Lower leg skin (tissue), 4 donors: Measurements from ENCODE around the gene CCDC40. TPM values are rescaled to one million over a fixed set of nuclear protein-coding genes. Genes with fewer than 3 reads are reported as not detected.
A peak's percentile ranks its signal among the peaks of the same experiment; 100 is the strongest.

Source experiments
- DNase-seq, 2 donors: peaks; one replicate each; pipeline ENCODE4 v3.0.0-alpha.2; 2019; ENCODE audit warnings: low spot score in 2 of 2
- H3K4me3 ChIP-seq: fragments of 200-600 bp; sonication (generic); 2 replicates; pipeline ENCODE4 v1.5.1; 2017; ENCODE audit warnings: mild to moderate bottlenecking, low read depth; ENCODE audit not compliant: poor library complexity, severe bottlenecking
- POLR2A ChIP-seq, 2 donors: fragments of 450-650 bp; IDR thresholded peaks; one replicate each; pipeline ENCODE4 v1.6.1; 2016 to 2017; ENCODE audit warnings: antibody characterized with exemption in 2 of 2, mild to moderate bottlenecking in 1 of 2, moderate library complexity in 1 of 2
- WGBS, 2 donors: methylation state at CpG; one replicate each; pipeline ENCODE4 v1.1.5; 2018; 5-methylcytosine and 5-hydroxymethylcytosine counted together
- intact Hi-C: fragments of 100-400 bp; cut with DNase I; formaldehyde crosslinking; loops from one replicate; pipeline ENCODE4 v1.15.0; 2023; ENCODE audit warnings: low total_unique reads
- total RNA-seq, 4 donors: library from RNA; depleted of rRNA; stranded (reverse); fragments of >200 nt; gene quantifications; one replicate each; pipeline ENCODE4 v1.1.0, GENCODE V29; 2016
- TF ChIP-seq, protein P1 (sequence below), 3 donors: fragments of 450-650 bp; IDR thresholded peaks; one replicate each; pipeline ENCODE4 v1.5.1; 2016; ENCODE audit warnings: antibody characterized with exemption in 3 of 3, mild to moderate bottlenecking in 3 of 3, moderate library complexity in 2 of 3

The CCDC40 gene, protein sequence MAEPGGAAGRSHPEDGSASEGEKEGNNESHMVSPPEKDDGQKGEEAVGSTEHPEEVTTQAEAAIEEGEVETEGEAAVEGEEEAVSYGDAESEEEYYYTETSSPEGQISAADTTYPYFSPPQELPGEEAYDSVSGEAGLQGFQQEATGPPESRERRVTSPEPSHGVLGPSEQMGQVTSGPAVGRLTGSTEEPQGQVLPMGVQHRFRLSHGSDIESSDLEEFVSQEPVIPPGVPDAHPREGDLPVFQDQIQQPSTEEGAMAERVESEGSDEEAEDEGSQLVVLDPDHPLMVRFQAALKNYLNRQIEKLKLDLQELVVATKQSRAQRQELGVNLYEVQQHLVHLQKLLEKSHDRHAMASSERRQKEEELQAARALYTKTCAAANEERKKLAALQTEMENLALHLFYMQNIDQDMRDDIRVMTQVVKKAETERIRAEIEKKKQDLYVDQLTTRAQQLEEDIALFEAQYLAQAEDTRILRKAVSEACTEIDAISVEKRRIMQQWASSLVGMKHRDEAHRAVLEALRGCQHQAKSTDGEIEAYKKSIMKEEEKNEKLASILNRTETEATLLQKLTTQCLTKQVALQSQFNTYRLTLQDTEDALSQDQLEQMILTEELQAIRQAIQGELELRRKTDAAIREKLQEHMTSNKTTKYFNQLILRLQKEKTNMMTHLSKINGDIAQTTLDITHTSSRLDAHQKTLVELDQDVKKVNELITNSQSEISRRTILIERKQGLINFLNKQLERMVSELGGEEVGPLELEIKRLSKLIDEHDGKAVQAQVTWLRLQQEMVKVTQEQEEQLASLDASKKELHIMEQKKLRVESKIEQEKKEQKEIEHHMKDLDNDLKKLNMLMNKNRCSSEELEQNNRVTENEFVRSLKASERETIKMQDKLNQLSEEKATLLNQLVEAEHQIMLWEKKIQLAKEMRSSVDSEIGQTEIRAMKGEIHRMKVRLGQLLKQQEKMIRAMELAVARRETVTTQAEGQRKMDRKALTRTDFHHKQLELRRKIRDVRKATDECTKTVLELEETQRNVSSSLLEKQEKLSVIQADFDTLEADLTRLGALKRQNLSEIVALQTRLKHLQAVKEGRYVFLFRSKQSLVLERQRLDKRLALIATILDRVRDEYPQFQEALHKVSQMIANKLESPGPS
- 1 to 10 TPM; 1.2 to 5.8 (median 2.1) TPM for total RNA-seq

DNA sequence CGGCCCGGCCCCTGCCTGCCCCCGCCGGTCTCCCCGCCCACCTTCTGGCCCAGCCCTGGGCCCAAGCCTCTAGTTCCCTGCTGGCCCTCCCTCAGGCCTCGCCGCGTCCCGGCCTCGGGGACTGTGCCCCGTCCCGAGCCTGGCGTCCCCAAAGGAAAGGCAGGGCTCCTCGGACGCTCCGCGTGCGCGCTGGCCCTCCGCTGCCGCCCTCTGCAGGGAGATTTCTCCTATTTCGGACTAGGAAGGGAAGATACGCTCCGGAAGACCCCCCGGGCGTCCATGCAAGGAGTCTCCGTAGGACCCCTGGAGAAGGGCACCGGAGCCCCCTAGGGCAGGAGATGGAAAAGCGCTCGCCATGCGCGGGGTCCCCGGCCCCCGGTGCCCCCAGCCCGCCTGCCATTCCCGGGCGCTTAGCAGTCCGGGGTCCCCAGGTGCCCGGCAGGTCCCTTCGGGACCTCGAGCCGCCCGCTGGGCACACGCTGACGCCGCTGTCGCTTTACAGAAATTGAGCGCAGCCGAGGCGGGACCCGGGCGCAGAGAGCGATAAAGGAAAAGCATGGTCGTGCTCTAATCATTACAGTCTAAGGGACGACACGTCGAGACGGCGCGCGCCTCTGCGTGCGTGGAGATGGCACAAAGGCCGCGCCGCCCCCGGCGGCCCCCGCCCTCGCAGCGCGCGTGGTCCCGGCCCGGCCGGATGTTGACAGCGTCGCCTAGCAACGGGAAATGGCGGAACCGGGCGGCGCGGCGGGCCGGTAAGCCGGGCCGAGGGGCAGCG, at the start of gene CCDC40:
Gene CCDC40, plus strand, starts transcription at position 706 of the 778 bp plus-strand sequence. Its CDS starts 21 bp downstream, at position 727.
- peak within 1 kb of the TSS; percentile 69 for H3K4me3 ChIP-seq
- TF ChIP-seq POLR2A (IDR thresholded peaks at IDR 0.05) = no peak
- TF ChIP-seq, protein P1, sequence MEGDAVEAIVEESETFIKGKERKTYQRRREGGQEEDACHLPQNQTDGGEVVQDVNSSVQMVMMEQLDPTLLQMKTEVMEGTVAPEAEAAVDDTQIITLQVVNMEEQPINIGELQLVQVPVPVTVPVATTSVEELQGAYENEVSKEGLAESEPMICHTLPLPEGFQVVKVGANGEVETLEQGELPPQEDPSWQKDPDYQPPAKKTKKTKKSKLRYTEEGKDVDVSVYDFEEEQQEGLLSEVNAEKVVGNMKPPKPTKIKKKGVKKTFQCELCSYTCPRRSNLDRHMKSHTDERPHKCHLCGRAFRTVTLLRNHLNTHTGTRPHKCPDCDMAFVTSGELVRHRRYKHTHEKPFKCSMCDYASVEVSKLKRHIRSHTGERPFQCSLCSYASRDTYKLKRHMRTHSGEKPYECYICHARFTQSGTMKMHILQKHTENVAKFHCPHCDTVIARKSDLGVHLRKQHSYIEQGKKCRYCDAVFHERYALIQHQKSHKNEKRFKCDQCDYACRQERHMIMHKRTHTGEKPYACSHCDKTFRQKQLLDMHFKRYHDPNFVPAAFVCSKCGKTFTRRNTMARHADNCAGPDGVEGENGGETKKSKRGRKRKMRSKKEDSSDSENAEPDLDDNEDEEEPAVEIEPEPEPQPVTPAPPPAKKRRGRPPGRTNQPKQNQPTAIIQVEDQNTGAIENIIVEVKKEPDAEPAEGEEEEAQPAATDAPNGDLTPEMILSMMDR (IDR thresholded peaks at IDR 0.05) = no peak
- DNase-seq = peak; percentile 71 to 96
- intact Hi-C loops = no loop called here
- 0 to 1% methylated on average over 15 to 49 of the region's 89 CpGs for WGBS, 2 donors

DNA sequence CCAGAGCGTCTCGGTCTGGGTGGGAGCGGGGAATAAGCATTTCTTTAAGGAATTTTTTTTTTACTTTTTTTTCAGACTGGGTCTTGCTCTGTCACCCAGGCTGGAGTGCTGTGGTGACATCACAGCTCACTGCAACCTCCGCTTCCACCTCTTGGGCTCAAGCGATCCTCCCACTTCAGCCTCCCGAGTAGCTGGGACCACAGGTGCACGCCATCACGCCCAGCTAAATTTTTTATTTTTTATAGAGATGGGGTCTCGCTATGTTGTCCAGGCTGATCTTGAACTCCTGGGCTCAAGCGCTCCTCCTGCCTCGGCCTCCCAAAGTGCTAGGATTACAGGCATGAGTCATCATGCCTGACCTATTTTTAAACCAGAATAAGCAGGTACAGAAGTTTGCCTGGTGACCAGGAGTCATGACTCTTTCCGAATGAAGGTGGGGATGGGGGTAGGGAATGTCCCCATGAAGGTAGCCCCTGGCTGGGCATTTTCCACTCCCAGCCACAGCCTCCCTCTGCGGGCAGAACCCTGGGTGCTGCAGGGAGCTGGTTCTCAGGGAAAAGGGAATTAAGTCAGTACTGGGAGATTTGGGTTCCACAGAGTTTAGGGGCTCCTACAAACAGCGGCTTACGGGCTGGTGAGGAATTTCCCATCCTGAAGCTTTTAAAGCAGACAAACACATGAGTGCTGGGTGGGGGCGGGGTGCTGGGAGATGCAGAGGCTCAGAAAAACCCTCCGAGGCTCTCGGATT, 49.1 kb upstream of the CCDC40 start:
- intact Hi-C loops = no loop called here

DNA sequence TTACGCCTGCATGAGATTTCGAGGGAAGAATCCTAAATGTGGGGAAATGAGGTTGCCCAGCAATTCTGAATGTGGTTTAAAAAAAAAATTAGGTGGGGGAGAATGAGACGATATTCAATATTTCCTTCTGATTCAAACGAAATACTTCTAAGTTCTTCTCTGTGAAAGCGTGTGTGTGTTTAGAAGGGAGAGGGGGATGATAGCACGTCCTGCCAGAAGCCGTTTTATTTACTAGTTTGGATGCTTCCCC, 48.6 kb upstream of the CCDC40 start:
- intact Hi-C loops = no loop called here
- TF ChIP-seq, protein P1 (IDR thresholded peaks at IDR 0.05) = no peak
- no peak for TF ChIP-seq POLR2A (IDR thresholded peaks at IDR 0.05)
- no peak overlapping the region for H3K4me3 ChIP-seq
- no peak for DNase-seq
- WGBS, 2 donors = 52 to 56% methylated on average over 7 of the region's 7 CpGs

More for the DNA sequence above, 49.1 kb upstream of the CCDC40 start:
- no peak for DNase-seq
- no peak overlapping the region for H3K4me3 ChIP-seq
- TF ChIP-seq, protein P1 (IDR thresholded peaks at IDR 0.05) = no peak
- no peak for TF ChIP-seq POLR2A (IDR thresholded peaks at IDR 0.05)
- 81 to 85% methylated on average over 18 of the region's 18 CpGs for WGBS, 2 donors

DNA sequence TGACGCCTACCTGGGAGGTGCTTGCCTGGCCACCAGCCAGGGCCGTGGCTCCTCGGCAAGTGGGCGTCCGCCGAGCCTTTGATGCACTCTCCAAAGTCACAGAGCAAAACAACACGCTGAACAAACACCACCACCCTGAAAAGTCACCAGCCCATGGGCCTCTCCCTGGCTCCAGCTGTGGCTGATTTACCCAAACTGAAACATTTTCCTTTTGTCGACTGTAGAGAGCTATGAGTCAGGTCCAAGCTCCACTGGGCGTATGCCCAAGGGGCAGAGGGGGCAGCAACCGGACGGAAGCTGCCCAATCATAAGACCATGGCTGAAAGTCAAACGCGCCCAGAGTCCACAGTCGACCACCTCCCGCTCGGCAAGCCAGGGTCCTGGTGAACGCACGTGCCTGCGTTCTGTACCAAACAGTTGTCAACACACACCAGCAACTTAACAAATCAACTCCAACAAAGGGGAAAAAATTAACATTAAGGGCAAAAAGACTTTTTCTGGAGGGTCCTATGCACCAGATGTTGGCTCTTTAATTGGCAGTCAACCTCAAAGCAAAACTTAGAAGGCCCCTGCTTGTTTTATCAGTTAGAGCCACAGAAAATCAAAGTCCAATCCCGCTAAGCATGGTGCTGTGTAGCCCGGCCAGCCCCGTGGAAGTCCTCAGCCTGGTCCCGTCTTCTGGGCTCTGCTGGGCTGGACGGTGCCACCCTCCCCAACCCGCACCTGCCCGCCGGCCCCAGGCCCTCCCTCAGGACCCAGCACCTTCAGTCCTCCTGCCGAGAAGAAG, 48.1 kb upstream of the CCDC40 start:
- TF ChIP-seq POLR2A (IDR thresholded peaks at IDR 0.05) = no peak
- TF ChIP-seq, protein P1 (IDR thresholded peaks at IDR 0.05) = peak in 1 of 3 donors; percentile 42
- 47 to 62% methylated on average over 28 of the region's 28 CpGs for WGBS, 2 donors
- no peak overlapping the region for H3K4me3 ChIP-seq
- intact Hi-C loops = no loop called here
- no peak for DNase-seq
